GM18526 (cell line): ENCODE results near the gene BBS1.

Source experiments
- POLR2A ChIP-seq: IDR thresholded peaks from 3 replicates; pipeline ENCODE4 v1.6.1; 2011; ENCODE audit not compliant: insufficient read length; ENCODE audit errors: extremely low read depth

The BBS1 gene

DNA sequence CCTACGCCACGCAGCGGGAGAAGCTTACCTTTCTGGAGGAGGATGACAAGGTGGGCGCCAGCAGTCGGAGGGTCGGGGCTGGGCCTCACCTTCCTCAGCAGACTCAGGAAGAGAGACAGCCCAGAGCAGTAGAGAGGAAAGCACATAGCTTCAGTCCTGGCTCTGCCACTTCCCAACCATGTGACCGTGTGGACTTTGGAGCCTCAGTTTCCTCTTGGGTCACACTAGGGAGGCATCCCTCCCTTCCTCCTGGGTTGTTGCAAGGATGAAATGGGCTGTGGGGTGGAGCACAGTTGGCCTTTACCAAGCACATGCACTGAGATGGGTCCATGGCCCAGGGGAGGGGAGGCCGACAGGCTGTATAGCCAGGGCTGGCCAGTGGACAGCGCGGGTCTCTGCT, 17.3 kb upstream of the BBS1 start:
- no peak for TF ChIP-seq POLR2A

DNA sequence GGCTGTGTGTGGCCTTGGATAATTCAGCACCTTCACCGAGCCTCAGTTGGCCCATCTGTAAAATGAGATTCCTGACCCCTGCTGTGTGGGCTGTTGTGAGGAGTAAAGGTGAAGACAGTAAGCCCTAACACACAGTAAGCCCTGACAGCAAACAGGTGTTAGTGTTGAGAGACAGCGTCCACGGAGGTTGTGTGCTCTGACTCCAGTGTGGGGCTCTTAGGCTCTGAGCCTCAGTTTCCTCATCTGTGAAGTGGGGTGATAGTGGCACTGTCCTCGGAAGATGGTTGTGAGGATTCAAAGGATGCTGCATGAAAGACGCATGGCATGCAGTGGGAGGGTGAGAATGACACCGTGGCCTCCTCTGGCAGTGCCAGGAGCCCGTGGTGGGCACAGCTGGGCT, 16.0 kb upstream of the BBS1 start:
- no peak for TF ChIP-seq POLR2A

DNA sequence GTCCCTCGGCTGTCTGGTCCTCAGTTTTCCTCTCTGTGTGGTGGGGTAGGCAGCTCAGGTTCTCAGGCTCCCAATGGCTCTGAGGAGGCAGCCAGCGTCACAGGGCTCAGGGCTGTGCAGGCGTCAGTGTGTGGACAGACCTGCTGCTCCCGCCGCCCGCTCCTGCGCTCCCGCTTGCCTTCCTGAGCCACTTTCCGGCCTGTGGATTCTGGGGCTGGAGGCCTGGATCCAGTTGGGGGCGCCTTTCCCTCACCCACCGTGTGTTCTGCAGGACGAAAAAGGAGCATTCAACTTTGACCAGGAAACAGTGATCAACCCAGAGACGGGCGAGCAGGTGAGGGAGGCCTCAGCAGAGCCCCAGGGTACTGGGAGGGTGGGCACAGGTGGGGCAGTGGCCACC, 15.5 kb upstream of the BBS1 start:
- no peak for TF ChIP-seq POLR2A

DNA sequence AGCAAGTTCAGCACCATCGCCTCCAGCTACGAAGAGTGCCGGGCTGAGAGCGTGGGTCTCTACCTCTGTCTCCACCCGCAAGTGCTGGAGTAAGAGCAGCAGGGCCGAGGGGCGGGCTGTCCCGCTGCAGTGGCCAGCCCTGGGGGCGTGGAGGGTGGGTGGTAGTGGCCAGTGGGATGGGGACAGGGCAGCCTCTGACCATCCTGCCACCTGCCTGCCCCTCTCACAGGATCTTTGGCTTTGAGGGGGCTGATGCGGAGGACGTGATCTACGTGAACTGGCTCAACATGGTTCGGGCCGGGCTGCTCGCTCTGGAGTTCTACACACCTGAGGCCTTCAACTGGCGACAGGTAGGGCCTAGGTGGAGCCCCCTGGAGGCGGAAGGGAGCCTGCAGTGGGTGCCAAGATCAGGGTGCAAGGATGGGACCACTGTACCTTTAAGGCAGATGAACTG, 15.0 kb upstream of the BBS1 start:
- no peak for TF ChIP-seq POLR2A

DNA sequence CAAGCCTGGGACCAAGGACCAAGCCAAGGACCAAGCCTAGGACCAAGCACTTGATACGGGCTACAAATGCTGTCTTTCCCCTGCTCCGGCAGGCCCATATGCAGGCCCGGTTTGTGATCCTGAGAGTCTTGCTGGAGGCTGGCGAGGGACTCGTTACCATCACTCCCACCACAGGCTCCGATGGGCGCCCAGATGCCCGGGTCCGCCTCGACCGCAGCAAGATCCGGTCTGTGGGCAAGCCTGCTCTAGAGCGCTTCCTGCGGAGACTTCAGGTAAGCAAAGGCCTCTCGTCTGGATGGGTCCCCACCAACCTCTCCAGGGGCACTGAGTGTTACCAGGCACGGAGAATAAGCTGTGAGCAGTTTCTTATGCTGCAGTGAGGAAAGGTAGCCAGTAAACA, 13.2 kb upstream of the BBS1 start:
- no peak for TF ChIP-seq POLR2A

DNA sequence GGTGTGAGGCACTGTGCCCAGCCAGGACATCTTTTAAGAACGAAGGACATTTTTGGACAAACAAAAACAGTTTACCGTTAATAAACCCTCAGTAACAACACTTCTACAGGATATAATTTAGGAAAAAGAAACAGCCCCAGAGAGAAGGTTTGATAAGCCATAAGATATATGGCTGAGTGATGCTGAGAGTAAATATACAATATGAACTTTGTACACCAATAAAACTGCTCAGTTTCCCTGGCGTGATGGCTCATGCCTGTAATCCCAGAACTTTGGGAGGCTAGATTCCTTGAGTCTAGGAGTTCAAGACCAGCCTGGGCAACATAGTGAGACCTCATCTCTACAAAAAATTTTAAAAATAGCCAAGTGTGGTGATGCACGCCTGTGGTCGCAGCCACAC, 11.9 kb upstream of the BBS1 start:
- no peak for TF ChIP-seq POLR2A

DNA sequence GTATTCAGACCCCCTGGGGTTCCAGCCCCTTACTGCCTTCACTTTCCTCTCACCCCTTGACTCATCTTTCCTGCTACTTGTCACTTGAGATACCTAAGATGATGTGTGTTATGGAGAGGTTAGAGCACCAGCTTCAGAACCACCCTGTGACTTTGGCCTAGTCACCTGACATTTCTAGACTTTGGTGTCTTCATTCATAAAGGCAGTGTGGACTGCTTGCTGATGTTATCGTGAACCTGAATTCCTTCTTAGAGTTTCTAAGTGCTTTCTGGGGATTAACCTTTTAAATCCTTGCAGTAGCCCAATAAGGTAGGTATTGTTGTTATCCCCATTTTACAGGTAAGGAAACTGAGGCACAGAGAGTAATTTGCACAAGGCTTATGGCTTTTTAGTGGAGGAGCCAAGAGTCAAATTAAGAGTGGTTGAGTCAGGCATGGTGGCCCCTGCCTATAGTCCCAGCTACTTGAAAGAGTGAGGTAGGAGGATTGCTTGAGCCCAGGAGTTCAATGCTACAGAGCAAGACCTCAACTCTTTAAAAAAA, 5.1 kb upstream of the BBS1 start:
- no peak for TF ChIP-seq POLR2A

DNA sequence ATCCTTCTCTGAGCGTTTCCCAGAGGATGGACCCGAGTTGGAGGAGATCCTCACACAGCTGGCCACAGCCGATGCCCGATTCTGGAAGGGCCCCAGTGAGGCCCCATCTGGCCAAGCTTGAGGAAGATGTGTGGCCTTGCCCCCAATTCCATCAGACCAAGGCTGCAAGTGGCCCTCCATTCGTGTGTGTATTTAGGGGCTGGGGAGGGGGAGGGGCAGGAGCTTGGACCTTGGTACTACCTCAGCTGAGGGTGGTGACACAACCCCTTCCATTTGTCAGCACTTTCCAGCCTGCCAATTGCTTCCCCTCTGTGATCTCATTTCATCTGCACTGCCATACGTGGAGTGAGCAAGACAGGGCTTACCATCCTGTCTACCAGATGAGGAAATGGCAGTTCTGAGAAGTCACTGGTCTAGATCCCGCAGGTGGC, 1.3 kb upstream of the BBS1 start:
- TF ChIP-seq POLR2A, result no peak

DNA sequence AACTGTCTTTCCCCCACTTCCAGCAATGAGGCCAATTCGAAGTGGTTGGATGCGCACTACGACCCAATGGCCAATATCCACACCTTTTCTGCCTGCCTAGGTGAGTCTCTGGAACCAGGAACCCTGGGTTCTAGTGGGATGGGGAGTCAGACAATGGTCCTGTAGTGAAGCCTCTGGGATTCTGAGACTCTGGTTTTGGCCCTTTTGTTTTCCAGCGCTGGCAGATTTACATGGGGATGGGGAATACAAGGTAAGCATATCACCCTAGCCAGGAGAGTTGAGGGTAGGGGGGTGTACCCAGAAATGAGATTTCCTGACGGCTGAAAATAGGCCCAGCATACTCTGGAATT, 530 bp downstream of the BBS1 start:
- no peak for TF ChIP-seq POLR2A

DNA sequence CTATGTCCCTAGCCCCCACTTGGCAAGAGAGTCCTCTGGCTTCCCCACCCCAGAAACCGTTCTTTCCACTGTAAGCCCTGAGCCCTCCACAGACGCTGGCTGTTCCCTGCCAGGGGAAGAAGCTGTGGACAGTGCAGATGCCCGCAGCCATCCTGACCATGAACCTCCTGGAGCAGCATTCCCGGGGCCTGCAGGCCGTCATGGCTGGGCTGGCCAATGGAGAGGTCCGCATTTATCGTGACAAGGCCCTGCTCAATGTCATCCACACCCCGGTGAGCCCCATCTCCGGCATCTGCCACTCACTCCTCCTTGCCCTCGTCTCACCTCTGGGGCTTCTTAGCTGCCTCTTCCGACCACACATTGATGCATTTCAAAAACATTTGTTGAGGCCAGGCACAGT, 13.2 kb downstream of the BBS1 start:
- no peak for TF ChIP-seq POLR2A

DNA sequence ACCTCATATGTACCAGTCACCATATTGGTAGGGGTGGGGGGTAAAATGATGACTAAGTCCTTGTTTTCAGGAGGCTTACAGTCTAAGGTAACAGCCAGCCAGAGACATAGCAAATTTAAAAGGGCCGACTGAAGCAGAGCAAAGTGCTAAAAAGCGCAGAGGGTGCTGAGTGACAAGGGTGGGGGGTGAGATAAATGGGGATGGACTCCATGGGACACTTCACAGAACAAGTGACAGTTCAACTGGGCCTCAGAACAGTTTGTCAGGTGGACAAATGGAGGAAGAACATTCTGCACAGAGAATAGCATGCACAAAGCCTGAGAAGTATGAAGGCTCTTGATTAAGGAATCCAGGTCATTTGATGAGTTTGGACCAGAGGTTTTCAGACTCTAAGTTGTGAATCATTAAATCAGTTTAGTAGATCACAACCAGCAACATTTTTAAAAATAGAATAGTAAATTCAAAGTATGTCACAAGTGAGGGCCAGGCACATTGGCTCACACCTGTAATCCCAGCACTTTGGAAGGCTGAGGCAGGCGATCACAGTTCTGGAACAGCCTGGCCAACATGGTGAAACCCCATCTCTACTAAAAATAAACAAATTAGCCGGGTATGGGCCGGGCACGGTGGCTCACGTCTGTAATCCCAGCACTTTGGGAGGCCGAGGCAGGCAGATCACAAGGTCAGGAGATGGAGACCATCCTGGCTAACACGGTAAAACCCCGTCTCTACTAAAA, 14.0 kb downstream of the BBS1 start:
- no peak for TF ChIP-seq POLR2A

DNA sequence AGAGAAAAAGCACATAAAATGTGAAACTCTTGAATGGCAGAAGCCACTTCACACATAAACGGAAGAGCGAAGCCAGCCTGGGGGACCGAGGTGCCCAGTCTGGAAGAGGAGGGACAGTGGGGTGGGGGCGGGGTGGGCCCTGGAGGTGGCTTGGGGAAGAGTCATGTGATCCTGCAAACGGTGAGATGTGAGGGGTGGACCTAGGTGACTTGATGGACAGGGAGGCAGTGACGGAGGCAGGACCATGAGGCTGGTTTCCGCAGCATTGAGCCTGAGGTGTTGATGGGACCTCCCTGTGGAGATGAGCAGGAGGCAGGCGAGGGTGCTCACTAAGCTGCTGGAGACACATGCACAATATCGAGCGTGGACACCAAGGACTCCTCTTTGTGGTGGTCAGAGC, 18.6 kb downstream of the BBS1 start:
- no peak for TF ChIP-seq POLR2A

DNA sequence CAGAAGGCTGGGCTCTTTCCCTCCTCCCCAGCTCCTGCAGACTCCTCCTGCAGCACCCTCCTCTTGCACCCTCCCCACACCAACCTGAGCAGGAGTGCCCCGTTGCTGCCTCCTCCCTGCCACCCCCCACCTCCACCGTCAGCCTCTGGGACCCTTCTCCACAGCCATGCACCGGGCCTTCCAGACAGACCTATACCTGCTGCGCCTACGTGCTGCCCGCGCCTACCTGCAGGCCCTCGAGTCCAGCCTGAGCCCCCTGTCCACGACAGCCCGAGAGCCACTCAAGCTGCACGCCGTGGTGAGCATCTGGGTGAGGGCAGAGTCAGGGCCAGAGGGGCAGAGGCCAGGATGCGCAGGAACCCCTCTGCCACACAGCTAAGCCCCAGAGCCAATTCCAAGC, 19.2 kb downstream of the BBS1 start:
- TF ChIP-seq POLR2A, result no peak

DNA sequence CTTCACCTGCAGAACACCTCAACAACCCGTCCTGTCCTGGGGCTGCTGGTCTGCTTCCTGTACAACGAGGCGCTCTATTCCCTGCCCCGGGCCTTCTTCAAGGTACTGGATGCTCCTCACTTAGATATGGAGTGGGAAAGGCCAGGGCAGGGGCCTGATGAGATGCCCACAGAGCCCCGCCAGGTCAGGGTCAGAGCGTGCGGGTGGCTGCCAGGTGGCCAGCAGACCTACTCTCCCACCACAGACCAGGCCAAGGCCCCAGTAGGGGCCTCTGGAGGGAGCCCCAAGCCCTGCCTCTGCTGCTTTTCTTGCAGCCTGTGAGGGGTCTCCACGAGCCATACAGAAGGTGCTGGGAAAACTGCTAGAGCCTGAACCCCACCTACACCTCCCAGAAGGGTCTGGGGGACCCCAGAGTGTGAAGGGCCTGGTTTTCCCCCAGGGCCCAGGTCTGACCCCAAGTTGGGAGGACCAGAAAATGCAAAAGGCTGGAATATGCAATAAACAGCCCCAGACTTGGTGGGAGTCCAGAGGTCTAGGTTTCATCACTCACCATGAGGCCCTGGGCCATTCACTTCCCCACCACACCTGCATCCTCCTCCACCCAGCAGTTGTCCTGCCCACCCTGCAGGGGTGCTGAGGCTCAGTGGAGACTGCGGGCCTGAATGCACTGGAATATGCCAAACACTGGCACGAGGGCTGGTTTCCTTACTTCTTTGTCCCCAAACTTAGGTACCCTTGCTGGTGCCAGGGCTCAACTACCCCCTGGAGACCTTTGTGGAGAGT, 20.7 kb downstream of the BBS1 start:
- TF ChIP-seq POLR2A, result no peak

DNA sequence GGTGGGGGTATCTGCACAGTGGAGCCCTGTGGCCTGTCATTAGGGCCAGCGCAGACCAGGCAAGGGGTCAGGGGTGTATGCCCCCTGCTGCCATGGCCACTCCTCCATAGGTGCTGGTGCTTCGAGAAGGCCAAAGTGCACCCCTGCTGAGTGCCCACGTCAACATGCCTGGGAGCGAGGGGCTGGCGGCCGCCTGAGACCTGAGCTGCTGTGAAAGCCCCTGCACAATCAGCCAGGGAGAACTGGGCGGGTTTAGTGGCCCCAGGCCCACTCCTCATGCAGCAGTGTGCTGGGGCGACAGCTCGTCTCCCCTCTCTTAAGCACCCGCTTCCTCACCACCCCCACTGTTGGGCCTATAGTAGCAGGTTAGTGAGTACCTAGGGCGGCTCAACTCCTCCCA, 21.4 kb downstream of the BBS1 start:
- TF ChIP-seq POLR2A, result no peak

DNA sequence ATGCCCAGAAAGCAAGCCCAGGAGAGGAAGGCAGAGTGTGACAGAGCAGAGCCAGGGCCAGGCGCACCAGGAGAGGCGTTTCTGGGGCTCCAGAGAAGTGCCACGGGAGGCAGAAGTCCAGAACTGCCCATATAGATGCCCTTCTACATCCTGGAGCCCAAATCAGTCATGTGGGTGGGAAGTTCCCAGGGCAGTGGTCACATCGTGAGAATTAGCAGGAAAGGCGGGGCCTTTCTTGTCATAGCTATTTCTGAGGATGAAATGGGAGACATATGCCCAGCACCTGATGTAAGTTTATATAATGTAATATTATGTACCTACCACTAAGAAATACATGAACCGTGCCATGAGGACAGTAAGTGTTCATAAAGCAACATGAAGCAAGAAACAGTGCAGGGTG, 22.3 kb downstream of the BBS1 start:
- TF ChIP-seq POLR2A, result no peak
